NCI-H1092 treated with DMSO at 0.1 percent for 48 hours (cell line): Measurements from ENCODE around the gene CCDC190.
"Not testable (repeated sequence)": the region's sequence is repeated elsewhere in the genome, so short reads cannot be mapped to it uniquely, and the experiment has no call there.

Experiments used
- DNase-seq: peaks from one replicate; lab custom pipeline; 2025; lab: John Stamatoyannopoulos, UW

Gene CCDC190

DNA sequence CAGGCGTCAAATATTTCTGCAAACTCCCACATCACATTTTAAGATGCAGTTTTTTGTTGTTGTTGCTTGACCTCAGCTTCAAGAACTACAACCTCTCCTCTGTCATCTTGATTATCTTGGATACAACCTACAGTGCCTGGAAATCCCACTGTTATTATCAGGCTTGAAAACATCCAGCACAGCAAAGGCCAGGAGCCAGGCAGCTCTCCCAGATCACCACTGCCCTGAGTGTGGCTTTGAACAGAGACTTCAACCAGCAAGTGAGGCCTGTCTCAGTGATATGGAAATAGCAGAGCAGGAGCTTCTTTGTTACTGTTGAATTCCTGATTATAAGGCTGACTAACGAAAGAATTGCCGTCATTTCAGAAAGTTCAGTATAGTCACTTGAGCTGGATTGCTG, 28.5 kb downstream of the CCDC190 start:
- no peak for DNase-seq

DNA sequence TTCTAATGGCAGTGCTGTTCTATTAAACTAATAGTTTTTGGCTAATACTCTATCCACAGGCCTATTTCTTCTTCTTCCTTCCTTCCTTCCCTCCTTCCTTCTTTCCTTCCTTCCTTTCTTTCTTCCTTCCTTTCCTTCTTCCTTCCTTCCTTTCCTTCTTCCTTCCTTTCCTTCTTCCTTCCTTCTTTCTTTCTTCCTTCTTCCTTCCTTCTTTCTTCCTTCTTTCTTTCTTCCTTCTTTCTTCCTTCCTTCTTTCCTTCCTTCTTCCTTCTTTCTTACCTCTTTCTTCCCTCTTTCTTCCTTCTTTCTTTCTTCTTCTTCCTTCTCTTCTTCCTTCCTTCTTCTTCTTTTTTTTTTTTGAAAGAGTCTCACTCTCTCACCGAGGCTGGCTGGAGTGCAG, 31.7 kb downstream of the CCDC190 start:
- DNase-seq: no peak

GRCh38 chr1:162823771-162824525, 37.0 kb downstream of the CCDC190 start:
- DNase-seq: no peak

DNA sequence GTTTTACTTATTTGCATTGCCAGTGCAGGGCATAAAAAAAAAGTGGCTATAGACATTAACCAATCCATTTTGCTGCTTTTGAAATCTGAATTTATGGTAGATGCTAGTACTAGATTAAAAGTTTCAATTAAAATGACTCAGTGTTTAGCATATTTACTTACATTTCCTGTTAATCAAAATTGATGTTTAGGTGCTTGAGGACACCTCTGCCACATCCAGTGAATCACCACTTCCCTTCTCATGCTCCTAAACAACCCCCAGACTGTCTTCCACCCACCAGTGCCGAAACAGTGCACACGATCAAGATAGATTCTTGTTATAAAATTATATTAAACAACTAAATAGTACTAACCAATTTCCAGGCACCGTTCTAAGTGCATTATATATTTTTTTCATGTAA, 37.7 kb downstream of the CCDC190 start:
- DNase-seq: no peak

GRCh38 chr1:162822391-162823200, 38.4 kb downstream of the CCDC190 start:
- DNase-seq: peak; percentile 68

DNA sequence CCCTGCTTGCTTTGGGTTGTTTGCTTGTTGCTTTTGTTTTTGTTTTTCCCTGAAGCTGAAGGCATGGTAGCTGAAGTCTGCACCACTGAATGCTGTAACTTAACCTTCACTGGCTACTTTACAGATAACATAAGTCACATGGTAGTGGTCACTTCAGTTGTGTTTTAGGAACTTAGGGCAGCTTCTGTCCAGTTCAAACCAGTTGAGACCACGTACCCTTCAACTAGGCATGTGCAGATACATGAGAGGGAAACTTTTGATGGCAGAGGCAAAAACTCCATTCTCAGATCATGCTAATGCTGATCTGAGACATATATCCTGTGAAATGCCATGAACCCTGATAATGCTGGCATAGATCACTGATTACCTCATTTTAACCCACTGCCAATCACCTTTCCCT, 42.3 kb downstream of the CCDC190 start:
- DNase-seq: not testable (repeated sequence)

DNA sequence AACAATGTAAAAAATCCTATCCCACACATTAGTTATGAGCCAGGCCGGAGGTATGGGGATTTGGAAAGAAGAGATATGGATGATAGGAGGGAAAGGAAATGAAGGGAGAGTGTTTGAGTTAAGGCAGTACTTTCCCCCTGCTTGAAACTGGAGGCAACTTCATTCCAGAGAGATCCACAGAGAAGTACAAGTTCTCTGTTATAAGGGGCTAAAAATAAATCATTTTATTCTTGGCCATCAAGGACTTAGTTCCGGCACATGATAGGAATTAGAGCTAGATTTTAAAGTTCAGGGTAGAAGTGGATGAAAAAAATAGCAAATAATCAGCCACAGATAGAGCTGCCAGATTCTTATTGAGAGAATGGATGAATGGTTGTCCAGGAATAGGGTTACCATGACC, 42.8 kb downstream of the CCDC190 start:
- DNase-seq: not testable (repeated sequence)

DNA sequence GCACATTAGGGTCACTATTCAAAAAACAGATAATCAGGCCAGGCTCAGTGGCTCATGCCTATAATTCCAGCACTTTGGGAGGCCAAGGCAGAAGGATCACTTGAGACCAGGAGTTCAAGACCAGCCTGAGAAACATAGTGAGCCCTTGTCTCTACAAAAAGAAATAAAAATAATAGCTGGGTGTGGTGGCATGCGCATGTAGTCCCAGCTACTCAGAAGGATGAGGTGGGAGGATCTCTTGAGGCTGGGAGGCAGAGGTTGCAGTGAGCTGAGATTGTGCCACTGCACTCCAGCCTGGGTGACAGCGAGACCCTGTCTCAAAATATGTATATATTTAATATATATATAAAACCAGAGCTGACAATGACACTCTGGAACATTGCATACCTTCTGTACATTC, 48.6 kb downstream of the CCDC190 start:
- not testable (repeated sequence) for DNase-seq

GRCh38 chr1:162807503-162807902, 53.5 kb downstream of the CCDC190 start:
- DNase-seq: not testable (repeated sequence)
